Erythroblast (primary cell): ENCODE results near the gene CAMKV.

ENCODE experiments used
- GATA1 ChIP-seq: IDR thresholded peaks from 2 replicates; pipeline ENCODE4 v1.6.1; 2011; ENCODE audit warnings: low read depth, mild to moderate bottlenecking, control low read depth, low read length, moderate library complexity
- POLR2A ChIP-seq: IDR thresholded peaks from 2 replicates; pipeline ENCODE4 v1.6.1; 2011; ENCODE audit warnings: mild to moderate bottlenecking, low read length

GRCh38 chr3:49812916-49813496 is 56.7 kb downstream of the CAMKV start:
- no peak for TF ChIP-seq POLR2A
- TF ChIP-seq GATA1, result no peak
